Central memory CD8-positive, alpha-beta T cell (primary cell): ENCODE results near the gene CRHR2.
"Not testable (repeated sequence)": the region's sequence is repeated elsewhere in the genome, so short reads cannot be mapped to it uniquely, and the experiment has no call there.

ENCODE experiments used
- ATAC-seq: fragments of 150-1000 bp; cut with Tn5 transposase; replicated peaks from 2 replicates; pipeline ENCODE4 v1.10.0; 2022; ENCODE audit warnings: mild to moderate bottlenecking, moderate FRiP score, moderate number of reproducible peaks; ENCODE audit not compliant: poor library complexity, severe bottlenecking; ENCODE audit errors: extremely low read depth
- DNase-seq, 2 donors: peaks; one replicate each; pipeline ENCODE4 v3.0.0; 2021; ENCODE audit warnings: low spot score in 2 of 2
- H3K27ac Mint-ChIP-seq: one replicate; pipeline ENCODE4 v1.8.0; 2022; ENCODE audit warnings: low read depth, mild to moderate bottlenecking, moderate library complexity, mixed read lengths
- H3K27me3 Mint-ChIP-seq: one replicate; pipeline ENCODE4 v1.8.0; 2022; ENCODE audit warnings: mixed read lengths
- H3K36me3 Mint-ChIP-seq: one replicate; pipeline ENCODE4 v1.8.0; 2022; ENCODE audit warnings: mild to moderate bottlenecking, moderate library complexity, mixed read lengths; ENCODE audit not compliant: insufficient read depth
- H3K4me1 Mint-ChIP-seq: one replicate; pipeline ENCODE4 v1.8.0; 2022; ENCODE audit warnings: mixed read lengths
- H3K4me3 Mint-ChIP-seq: one replicate; pipeline ENCODE4 v1.8.0; 2022; ENCODE audit warnings: mild to moderate bottlenecking, moderate library complexity, mixed read lengths
- H3K9me3 Mint-ChIP-seq: one replicate; pipeline ENCODE4 v1.8.0; 2022; ENCODE audit warnings: mixed read lengths

Gene CRHR2

DNA sequence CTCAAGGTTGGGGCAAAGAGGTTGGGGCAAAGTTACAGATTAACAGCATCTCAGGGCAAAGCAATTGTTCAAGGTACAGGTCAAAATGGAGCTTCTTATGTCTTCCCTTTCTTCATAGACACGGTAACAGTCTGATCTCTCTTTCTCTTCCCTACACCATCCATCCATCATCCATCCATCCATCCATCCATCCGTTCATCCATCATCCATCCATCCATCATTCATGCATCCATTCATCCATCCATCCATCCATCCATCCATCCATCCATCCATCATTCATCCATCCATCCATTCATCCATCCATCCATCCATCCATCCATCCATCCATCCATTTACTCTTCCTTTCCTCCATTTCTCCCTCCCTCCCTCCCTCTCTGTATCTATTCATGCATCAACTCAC, 37.2 kb upstream of the CRHR2 start:
- H3K4me3 Mint-ChIP-seq, ATAC-seq, H3K27me3 Mint-ChIP-seq, H3K4me1 Mint-ChIP-seq, DNase-seq, H3K27ac Mint-ChIP-seq, H3K36me3 Mint-ChIP-seq: not testable (repeated sequence)
- H3K9me3 Mint-ChIP-seq, result peaks cover 25% of the 10 kb centered on the region

DNA sequence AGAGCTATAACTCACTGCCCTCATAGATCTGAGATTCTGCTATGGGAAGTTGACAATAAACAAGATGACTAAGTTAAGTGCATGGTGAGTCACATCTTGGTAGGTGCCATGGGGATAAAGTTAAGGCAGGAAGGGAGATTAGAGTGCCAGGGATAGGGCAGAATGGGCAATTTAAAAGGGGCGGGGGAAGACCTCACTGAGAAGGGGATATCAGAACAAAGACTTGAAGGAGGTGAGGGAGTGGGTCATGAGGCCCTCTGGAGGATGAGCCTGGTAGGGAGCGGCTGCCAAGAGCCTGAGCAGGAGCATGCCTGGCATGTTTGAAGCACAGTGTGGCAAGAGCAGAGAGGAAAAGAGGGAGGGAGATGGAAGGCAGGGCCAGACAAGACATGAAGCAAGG, 34.9 kb upstream of the CRHR2 start:
- Mint-ChIP-seq H3K27ac (no peak overlapping the region), H3K27me3 (no peaks in the 10 kb centered on the region), H3K9me3 (peaks cover 25% of the 10 kb centered on the region), H3K4me1 (no peaks in the 10 kb centered on the region), H3K4me3 (no peak overlapping the region), H3K36me3 (peaks cover 4% of the 10 kb centered on the region)
- no peak for ATAC-seq
- no peak for DNase-seq

DNA sequence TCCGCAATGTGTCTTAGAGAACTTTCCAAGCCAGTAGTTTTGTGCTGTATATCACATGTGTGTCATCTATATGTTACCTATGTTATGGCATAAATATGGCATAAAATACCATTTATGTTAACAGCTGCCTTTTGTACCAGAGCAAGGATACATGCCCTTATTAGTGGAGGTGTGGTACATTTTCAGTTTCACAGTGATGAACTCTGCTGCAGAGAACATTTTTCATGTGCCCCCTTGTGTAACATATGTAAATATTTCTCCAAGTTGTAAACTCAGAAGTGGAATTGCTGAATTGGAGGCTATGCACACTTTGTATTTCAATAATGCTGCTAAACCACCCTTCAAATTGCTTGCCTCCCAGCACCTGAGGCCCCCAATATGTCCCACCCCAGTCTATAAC, 31.9 kb upstream of the CRHR2 start:
- H3K36me3 Mint-ChIP-seq, result peaks cover 4% of the 10 kb centered on the region
- ATAC-seq, result no peak

DNA sequence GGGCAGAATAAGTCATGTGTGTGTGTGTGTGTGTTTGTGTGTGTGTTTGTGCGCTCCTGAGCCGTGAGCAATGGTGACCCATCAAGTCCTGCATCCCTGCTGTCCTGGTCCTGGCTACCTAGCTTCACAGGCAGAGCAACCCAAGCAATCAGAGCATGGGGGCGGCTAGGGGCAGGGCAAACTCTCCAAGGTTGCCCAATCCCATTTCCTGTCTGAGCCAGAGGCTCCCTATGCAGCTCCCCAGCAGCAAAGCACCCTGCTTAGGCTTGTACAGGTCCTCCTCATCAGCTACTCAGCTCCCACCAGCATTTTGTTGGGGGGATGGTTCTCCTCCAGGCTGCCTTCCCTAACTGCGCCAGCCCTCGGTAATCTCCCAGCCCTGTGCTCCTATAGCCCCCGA, 31.1 kb upstream of the CRHR2 start:
- H3K27me3 Mint-ChIP-seq, result no peaks in the 10 kb centered on the region
- no peak overlapping the region for H3K4me3 Mint-ChIP-seq
- DNase-seq (no peak), ATAC-seq (no peak)
- peaks cover 2% of the 10 kb centered on the region for H3K36me3 Mint-ChIP-seq
- peaks cover 14% of the 10 kb centered on the region for H3K9me3 Mint-ChIP-seq
- no peak overlapping the region for H3K27ac Mint-ChIP-seq
- no peaks in the 10 kb centered on the region for H3K4me1 Mint-ChIP-seq

More for the DNA sequence above, 31.9 kb upstream of the CRHR2 start:
- Mint-ChIP-seq H3K9me3 (peaks cover 17% of the 10 kb centered on the region), H3K27me3 (no peaks in the 10 kb centered on the region), H3K27ac (no peak overlapping the region), H3K4me3 (no peak overlapping the region), H3K4me1 (no peaks in the 10 kb centered on the region)
- no peak for DNase-seq

DNA sequence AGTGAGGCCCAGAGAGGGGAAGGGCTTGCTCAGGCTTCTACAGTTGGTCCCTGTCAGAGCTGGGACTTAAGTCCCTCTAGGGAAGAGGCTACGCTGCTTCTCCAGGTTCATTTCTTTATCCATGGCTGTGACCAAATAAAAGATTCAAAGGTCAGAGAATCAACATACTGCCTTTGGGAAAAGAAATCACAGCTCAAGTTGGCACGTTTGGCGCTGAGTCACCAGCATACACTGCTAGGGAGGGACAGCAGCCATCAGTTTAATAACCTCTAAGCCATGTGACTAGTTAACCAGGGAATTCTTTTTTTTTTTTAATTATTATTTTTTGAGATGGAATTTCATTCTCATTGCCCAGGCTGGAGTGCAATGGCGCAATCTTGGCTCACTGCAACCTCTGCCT, 28.4 kb upstream of the CRHR2 start:
- no peaks in the 10 kb centered on the region for H3K4me1 Mint-ChIP-seq
- no peak for DNase-seq
- H3K9me3 Mint-ChIP-seq, result no peaks in the 10 kb centered on the region
- ATAC-seq, result no peak
- no peak overlapping the region for H3K27ac Mint-ChIP-seq
- H3K4me3 Mint-ChIP-seq, result no peak overlapping the region
- H3K36me3 Mint-ChIP-seq, result no peaks in the 10 kb centered on the region
- no peaks in the 10 kb centered on the region for H3K27me3 Mint-ChIP-seq

DNA sequence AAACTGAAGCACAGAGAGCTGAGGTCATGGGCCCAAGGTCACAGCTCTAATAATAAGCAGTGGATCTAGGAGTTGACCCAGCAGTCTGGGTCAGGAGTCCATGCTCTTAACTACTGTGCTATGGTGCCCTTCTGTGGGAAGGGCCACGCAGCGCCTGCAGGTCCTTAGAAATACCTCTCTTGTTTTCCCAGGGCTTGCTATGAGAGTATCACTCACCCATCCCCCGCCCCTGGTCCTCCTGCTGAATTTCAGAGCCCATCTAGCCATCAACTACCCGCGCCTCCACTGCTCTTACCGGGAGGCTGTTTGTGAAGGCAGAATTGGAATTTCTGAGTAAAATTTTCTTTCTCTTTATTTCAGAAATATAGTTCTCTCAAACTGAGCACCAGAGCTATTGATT, 27.3 kb upstream of the CRHR2 start:
- H3K4me3 Mint-ChIP-seq, result no peak overlapping the region

DNA sequence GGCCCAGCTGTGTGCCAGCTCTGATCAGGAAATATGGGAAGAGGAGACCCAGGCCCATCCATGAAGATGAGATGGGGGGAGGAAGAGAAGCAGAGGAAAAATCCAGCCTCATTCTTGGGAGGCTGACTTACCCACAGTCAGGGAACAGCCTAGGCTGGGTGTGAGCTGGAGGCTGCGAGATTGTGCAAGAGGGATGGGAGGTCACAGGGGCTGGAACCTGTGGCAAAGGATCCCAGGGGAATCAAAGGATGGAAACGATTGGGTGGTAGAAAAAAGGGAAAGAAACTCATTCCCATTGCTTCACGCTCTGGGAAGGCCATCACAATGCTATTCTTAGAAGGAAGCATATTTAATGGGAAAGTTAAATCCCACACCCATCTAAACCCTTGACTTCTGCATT, 26.7 kb upstream of the CRHR2 start:
- Mint-ChIP-seq H3K27me3 (no peaks in the 10 kb centered on the region), H3K4me1 (no peaks in the 10 kb centered on the region), H3K4me3 (no peak overlapping the region), H3K27ac (no peak overlapping the region), H3K9me3 (no peaks in the 10 kb centered on the region), H3K36me3 (no peaks in the 10 kb centered on the region)
- DNase-seq (no peak), ATAC-seq (no peak)

More for the DNA sequence above, 27.3 kb upstream of the CRHR2 start:
- H3K9me3 Mint-ChIP-seq, result no peaks in the 10 kb centered on the region
- ATAC-seq, result no peak
- H3K27me3 Mint-ChIP-seq, result no peaks in the 10 kb centered on the region
- DNase-seq, result no peak
- no peaks in the 10 kb centered on the region for H3K4me1 Mint-ChIP-seq
- no peak overlapping the region for H3K27ac Mint-ChIP-seq
- H3K36me3 Mint-ChIP-seq, result no peaks in the 10 kb centered on the region

DNA sequence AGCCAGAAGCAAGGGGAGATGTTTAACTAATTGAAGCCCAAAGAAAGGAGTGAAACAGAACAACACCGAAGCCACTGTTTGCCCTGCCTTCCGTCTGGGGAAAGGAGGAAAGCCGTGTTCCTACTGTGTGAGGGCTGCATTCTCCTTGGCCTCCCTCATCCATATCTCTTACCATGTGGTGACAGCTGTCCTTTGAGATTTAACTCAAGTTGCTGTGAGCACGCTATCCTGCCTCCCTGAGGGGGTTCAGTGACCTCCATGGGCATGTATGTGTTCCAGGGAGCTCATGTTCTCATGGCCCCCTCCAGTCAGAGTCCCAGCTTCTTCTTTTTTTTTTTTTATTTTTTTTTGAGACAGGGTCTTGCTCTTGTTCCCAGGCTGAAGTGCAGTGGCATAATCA, 26.2 kb upstream of the CRHR2 start:
- no peak for ATAC-seq
- no peaks in the 10 kb centered on the region for H3K27me3 Mint-ChIP-seq
- DNase-seq, result no peak
- H3K4me3 Mint-ChIP-seq, result no peak overlapping the region
- H3K9me3 Mint-ChIP-seq, result no peaks in the 10 kb centered on the region
- no peaks in the 10 kb centered on the region for H3K36me3 Mint-ChIP-seq
- no peak overlapping the region for H3K27ac Mint-ChIP-seq
- H3K4me1 Mint-ChIP-seq, result no peaks in the 10 kb centered on the region

DNA sequence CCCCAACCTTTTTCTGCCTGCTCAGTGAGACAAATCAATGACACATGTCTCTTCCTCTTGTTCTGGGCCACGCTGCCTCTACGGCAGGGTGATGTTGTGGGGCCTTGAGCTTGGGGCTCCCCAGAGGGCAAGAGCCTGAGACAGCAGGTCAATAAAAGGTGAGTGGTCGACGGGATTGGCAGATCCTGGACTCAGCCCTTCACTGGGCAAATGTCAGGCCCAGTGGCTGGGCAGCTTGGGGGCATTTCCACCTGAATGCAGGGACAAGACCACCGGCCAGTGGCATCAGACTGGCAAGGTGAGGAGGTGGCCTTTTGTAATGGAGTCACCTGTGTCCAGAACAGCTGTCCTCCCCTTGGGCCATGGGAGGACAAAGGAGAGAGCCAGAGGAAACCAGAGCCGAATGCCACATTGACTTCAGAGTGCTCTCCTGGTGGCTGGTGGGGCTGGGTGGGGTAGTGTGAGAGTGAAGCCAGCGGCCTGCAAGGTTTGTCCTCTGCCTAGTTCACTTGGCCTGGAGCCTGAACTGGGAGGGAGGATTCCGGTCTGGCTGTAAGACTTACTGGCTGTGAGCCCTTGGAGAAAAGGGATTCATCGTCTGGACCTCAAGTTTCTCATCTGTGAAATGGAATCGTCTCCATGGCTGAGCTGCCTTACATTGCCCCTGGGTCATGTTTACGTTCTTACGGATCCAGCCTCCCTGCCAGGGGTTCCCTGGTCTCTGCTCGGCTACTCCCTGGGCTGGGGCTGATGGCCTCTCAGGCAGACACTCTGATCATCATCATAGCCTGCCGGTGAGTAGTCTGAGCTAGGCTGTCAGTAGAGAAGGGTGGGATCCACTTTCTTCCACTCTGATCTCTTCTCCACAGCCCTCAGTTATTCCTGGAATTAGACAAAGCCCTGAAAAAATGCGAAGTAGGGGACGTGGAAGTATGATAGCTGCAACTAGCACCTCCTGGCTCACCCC, 25.4 kb upstream of the CRHR2 start:
- Mint-ChIP-seq H3K36me3 (no peaks in the 10 kb centered on the region), H3K27ac (no peak overlapping the region), H3K4me1 (no peaks in the 10 kb centered on the region), H3K9me3 (no peaks in the 10 kb centered on the region), H3K27me3 (no peaks in the 10 kb centered on the region), H3K4me3 (no peak overlapping the region)
- DNase-seq (no peak), ATAC-seq (no peak)

DNA sequence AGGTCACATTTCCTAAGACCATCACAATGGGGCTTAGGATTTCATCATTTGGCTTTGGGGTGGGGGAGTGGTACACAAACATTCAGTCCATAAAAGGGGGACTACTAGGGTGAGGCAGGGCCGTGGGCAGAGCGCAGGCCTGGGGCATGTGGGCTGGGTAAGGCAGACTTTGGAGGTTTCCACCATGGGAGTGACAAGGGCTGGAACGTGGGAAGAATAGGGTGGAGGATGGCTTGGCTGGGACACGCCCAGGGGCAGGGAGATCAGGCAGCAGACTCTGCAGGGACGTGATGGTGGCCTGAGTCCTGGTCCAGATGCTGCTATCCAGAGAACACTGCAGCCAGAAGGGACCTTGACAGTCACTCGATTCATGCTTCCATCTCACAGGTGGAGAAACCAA, 24.7 kb upstream of the CRHR2 start:
- Mint-ChIP-seq H3K27ac (no peak overlapping the region), H3K4me3 (no peak overlapping the region), H3K4me1 (peaks cover 6% of the 10 kb centered on the region), H3K36me3 (no peaks in the 10 kb centered on the region), H3K27me3 (no peaks in the 10 kb centered on the region), H3K9me3 (no peaks in the 10 kb centered on the region)
- ATAC-seq (no peak), DNase-seq (no peak)

DNA sequence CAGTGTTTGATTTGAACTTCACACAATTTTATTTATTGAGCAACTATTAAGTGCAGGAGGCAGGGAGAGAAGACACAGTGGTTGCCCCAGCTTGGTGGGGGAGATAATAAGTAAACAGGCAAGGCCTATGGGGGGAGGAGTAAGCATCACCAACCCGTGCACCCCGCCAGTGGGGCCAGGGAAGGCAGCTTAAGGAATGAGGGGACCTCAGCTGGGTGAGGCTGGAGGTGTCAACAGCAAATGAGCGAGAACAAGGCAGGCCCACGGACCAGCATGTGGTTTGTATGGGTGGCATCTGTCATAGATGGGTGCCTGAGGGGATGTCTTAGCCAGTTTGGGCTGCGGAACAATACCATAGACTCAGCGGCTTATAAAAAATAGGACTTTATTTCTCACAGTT, 24.1 kb upstream of the CRHR2 start:
- H3K4me3 Mint-ChIP-seq, result no peak overlapping the region
- no peak overlapping the region for H3K27ac Mint-ChIP-seq
- peaks cover 10% of the 10 kb centered on the region for H3K4me1 Mint-ChIP-seq
- no peaks in the 10 kb centered on the region for H3K36me3 Mint-ChIP-seq
- ATAC-seq (no peak), DNase-seq (no peak)
- H3K9me3 Mint-ChIP-seq, result no peaks in the 10 kb centered on the region
- no peaks in the 10 kb centered on the region for H3K27me3 Mint-ChIP-seq

DNA sequence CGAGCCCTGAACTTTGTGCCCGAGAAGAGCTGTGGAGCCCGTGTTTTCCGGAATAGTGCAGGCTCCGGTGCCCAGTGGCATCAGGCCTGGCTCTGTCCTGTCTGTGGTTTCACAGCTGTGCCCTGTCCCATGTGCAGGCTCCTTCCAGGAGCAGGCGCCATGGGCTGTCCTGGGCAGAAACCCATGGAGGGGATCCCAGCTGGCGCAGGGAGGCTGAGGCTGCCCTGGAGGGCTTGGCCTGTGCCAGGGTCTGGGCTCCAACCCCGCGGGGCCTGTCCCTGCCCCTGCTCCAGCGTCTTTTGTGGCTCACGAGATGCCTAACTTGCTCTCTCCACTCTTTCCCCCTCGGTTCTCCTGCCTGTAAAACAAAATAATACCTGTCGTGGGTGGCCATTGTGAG, 23.3 kb upstream of the CRHR2 start:
- DNase-seq (no peak), ATAC-seq (no peak)
- Mint-ChIP-seq H3K27me3 (no peaks in the 10 kb centered on the region), H3K4me1 (peaks cover 10% of the 10 kb centered on the region), H3K27ac (no peak overlapping the region), H3K4me3 (no peak overlapping the region), H3K36me3 (no peaks in the 10 kb centered on the region), H3K9me3 (no peaks in the 10 kb centered on the region)

DNA sequence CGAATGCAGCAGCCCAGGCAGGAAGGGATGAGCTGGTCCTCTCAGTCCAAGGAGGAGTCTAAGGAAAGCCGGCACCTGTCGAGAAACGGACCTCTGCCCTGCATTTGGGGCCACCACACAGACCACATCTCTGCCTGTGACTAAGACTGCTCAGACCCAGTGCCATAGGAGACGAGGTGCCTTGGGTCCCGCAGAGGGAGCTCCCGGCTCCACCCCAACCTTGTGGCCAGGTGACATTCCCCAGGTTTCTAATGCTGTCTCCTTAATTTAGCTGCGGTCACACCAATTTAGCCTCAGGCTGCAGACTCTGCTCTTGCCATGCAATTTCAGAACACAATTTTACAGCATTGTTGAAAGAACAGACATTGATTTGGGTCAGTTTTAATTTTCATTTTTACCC, 22.8 kb upstream of the CRHR2 start:
- Mint-ChIP-seq H3K4me3 (no peak overlapping the region), H3K36me3 (no peaks in the 10 kb centered on the region), H3K4me1 (peaks cover 10% of the 10 kb centered on the region), H3K27me3 (no peaks in the 10 kb centered on the region), H3K9me3 (no peaks in the 10 kb centered on the region), H3K27ac (no peak overlapping the region)
- no peak for DNase-seq
- no peak for ATAC-seq
